ENCODE data around the gene CNTNAP4. TPM values are rescaled to one million over a fixed set of nuclear protein-coding genes. Genes with fewer than 3 reads are reported as not detected.

CNTNAP4 gene
- polyA plus RNA-seq, 2 of the 4 experiments (the other 2 are of a cell fraction) = not detected

DNA sequence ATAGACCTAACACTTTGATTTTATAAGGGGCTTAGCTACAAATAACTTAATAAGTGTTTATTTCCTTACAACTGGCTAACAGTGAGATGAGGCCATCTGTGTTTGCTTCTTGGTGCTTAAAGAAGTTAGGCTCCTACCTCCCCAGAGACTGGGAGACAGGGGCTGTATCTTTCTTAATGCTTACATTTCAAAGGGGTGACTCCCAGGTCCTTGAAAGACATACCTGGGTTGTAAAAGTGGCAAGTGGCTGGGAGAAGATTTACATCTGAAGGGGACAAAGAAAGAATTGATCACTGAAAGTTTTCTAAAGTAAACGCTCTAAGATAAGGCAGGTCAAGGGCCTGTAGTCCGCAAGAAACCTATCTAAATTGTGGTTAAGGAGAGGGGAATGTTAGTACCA is 196.8 kb downstream of the CNTNAP4 start:
- no peaks in the 10 kb centered on the region; the same call in 2 of the 3 replicates for H3K9me3 ChIP-seq
- 60% methylated on average over 2 of the region's 2 CpGs for WGBS (ENCODE audit: missing lambda C conversion rate)
- POLR2A ChIA-PET = no interaction called here
- no peak for ATAC-seq
- CTCF ChIA-PET = no interaction called here
- DNase-seq (ENCODE audit: low read depth in 1 of 2, low spot score in 1 of 2) = no peak
- no peak overlapping the region for H3K4me2 ChIP-seq
- TF ChIP-seq FOSB (CRISPR knock-in tag; IDR thresholded peaks at IDR 0.05) (no peak), ESRRA (IDR thresholded peaks at IDR 0.05; ENCODE audit: borderline replicate concordance, low read length) (no peak), JUN (IDR thresholded peaks at IDR 0.05) (no peak), ZNF302 (CRISPR knock-in tag; IDR thresholded peaks at IDR 0.05) (no peak), SMC3 (IDR thresholded peaks at IDR 0.05) (no peak), GATA3 (IDR thresholded peaks at IDR 0.05; ENCODE audit: borderline replicate concordance) (no peak), FOSL2 (IDR thresholded peaks at IDR 0.05) (no peak), FOSL2 (CRISPR knock-in tag; IDR thresholded peaks at IDR 0.05) (no peak), HDAC2 (IDR thresholded peaks at IDR 0.05) (no peak), BHLHE40 (IDR thresholded peaks at IDR 0.05; ENCODE audit: low read depth, low read length) (no peak), RFX5 (IDR thresholded peaks at IDR 0.05) (no peak), RNF2 (IDR thresholded peaks at IDR 0.05; ENCODE audit: borderline replicate concordance, low read depth) (no peak), MAX (IDR thresholded peaks at IDR 0.05) (no peak), CEBPB (IDR thresholded peaks at IDR 0.05) (no peak), HOXB5 (CRISPR knock-in tag; IDR thresholded peaks at IDR 0.05) (no peak), MAZ (IDR thresholded peaks at IDR 0.05; ENCODE audit: borderline replicate concordance, low read depth, low read length) (no peak)
- TF ChIP-seq, protein P1, sequence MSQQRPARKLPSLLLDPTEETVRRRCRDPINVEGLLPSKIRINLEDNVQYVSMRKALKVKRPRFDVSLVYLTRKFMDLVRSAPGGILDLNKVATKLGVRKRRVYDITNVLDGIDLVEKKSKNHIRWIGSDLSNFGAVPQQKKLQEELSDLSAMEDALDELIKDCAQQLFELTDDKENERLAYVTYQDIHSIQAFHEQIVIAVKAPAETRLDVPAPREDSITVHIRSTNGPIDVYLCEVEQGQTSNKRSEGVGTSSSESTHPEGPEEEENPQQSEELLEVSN (IDR thresholded peaks at IDR 0.05; ENCODE audit: borderline replicate concordance, low read depth) = no peak
- TF ChIP-seq, protein P2, sequence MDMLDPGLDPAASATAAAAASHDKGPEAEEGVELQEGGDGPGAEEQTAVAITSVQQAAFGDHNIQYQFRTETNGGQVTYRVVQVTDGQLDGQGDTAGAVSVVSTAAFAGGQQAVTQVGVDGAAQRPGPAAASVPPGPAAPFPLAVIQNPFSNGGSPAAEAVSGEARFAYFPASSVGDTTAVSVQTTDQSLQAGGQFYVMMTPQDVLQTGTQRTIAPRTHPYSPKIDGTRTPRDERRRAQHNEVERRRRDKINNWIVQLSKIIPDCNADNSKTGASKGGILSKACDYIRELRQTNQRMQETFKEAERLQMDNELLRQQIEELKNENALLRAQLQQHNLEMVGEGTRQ (IDR thresholded peaks at IDR 0.05) = no peak
- H3K27ac ChIP-seq = no peak overlapping the region
- H3K4me1 ChIP-seq = no peaks in the 10 kb centered on the region
- no peak overlapping the region for H3K4me3 ChIP-seq
- FAIRE-seq = no peak

DNA sequence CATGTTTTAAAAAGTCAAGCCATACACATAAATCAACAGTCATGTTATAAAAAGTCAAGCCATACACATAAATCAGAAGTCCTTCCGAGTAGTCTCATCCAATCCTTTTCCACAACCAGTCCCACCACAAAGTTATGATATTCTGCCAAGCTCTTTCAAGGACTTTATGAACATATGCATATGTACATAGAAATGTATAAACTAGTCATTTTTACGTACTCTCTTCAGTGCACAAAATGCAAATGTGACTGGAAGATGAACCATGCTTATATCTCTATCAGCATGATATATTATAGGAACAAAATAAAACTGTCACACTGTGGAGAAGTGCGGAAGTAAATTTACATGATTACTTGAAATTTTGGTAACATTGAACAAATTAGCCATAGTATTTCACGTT is 200.9 kb downstream of the CNTNAP4 start:
- ChIA-PET CTCF (no interaction called here), POLR2A (no interaction called here)
- DNase-seq (ENCODE audit: low read depth in 1 of 2, low spot score in 1 of 2) = no peak
- no peak overlapping the region for H3K4me3 ChIP-seq
- no peak overlapping the region for H3K27ac ChIP-seq
- no peaks in the 10 kb centered on the region for H3K4me1 ChIP-seq
- H3K4me2 ChIP-seq = no peak overlapping the region
- WGBS (ENCODE audit: missing lambda C conversion rate) = 35% methylated on average over 4 of the region's 4 CpGs
- TF ChIP-seq EP300 (IDR thresholded peaks at IDR 0.05) = no peak
- no peak for TF ChIP-seq CHD4 (IDR thresholded peaks at IDR 0.05; ENCODE audit: borderline replicate concordance)
- H3K9me3 ChIP-seq = no peaks in the 10 kb centered on the region
- ATAC-seq = no peak
- FAIRE-seq = no peak

GRCh38 chr16:76483307-76483909 is 206.2 kb downstream of the CNTNAP4 start:
- H3K4me2 ChIP-seq = no peak overlapping the region
- H3K27ac ChIP-seq = no peak overlapping the region
- ChIA-PET CTCF (no interaction called here), POLR2A (interaction anchor here (0.6 kb wide), 1 partner anchor 175 kb away, joined by 3 read pairs; no protein-coding TSS in a partner anchor)
- no peaks in the 10 kb centered on the region for H3K9me3 ChIP-seq
- 42% methylated on average over 8 of the region's 8 CpGs for WGBS (ENCODE audit: missing lambda C conversion rate)
- H3K4me3 ChIP-seq = no peak overlapping the region
- TF ChIP-seq MAZ (IDR thresholded peaks at IDR 0.05; ENCODE audit: borderline replicate concordance, low read depth, low read length) (no peak), KDM5A (IDR thresholded peaks at IDR 0.05) (no peak), HOXA7 (CRISPR knock-in tag; IDR thresholded peaks at IDR 0.05) (no peak), KDM1A (IDR thresholded peaks at IDR 0.05; ENCODE audit: low read depth) (no peak), HOXB5 (CRISPR knock-in tag; IDR thresholded peaks at IDR 0.05) (no peak), SMC3 (IDR thresholded peaks at IDR 0.05) (no peak), POLR2AphosphoS2 (conservative IDR thresholded peaks at IDR 0.05; ENCODE audit: low read length) (no peak), SREBF2 (IDR thresholded peaks at IDR 0.05) (no peak), FOSL2 (IDR thresholded peaks at IDR 0.05) (no peak), FOSL2 (CRISPR knock-in tag; IDR thresholded peaks at IDR 0.05) (no peak), BHLHE40 (IDR thresholded peaks at IDR 0.05; ENCODE audit: low read depth, low read length) (no peak), CEBPB (IDR thresholded peaks at IDR 0.05) (no peak), RCOR1 (IDR thresholded peaks at IDR 0.05; ENCODE audit: low read depth, low read length) (no peak)
- FAIRE-seq (no peak), ATAC-seq (no peak), DNase-seq (ENCODE audit: low read depth in 1 of 2, low spot score in 1 of 2) (no peak)
- no peaks in the 10 kb centered on the region for H3K4me1 ChIP-seq

Data from A549 (cell line).